ENCODE results near the gene PBX1. TPM values are rescaled to one million over a fixed set of nuclear protein-coding genes. Genes with fewer than 3 reads are reported as not detected.

Gene PBX1
- total and polyA plus RNA-seq, 10 of the 15 experiments (the other 5 are each of a cell fraction or from before 2014, with no cell fraction given) = 0.05 to 0.28 (median 0.11) TPM; not detected in 5

- intact Hi-C loops (cut with micrococcal nuclease; ENCODE audit: unreplicated experiment) (no loop called here), in situ Hi-C loops (cut with MboI) (no loop called here)
- Histone ChIP-seq H3K36me3 (ENCODE audit: control insufficient read depth in 2 of 2, insufficient read depth in 2 of 2, low read length in 1 of 2) (no peaks in the 10 kb centered on the region), H3K4me3 (no peak overlapping the region), H4K20me1 (ENCODE audit: control insufficient read depth, insufficient read depth) (no peaks in the 10 kb centered on the region), H3K27ac (ENCODE audit: control insufficient read depth, insufficient read depth) (no peak overlapping the region), H3K4me1 (ENCODE audit: control insufficient read depth, insufficient read depth, low read length) (no peaks in the 10 kb centered on the region), H3K79me2 (ENCODE audit: control insufficient read depth, insufficient read depth, low read length) (no peaks in the 10 kb centered on the region), H3K4me2 (ENCODE audit: control insufficient read depth, insufficient read depth) (no peak overlapping the region), H3K27me3 (replicated peaks in 1 of 2; ENCODE audit: control insufficient read depth in 2 of 2, insufficient read depth in 2 of 2, low read length in 1 of 2) (no peaks in the 10 kb centered on the region), H3K9me3 (replicated peaks; ENCODE audit: control insufficient read depth, insufficient read depth, low read length) (no peaks in the 10 kb centered on the region), H2AFZ (ENCODE audit: control insufficient read depth, low read depth, low read length) (no peak overlapping the region), H3K9ac (ENCODE audit: control insufficient read depth, insufficient read depth, low read length) (no peak overlapping the region)
- ChIA-PET SMC1A (ENCODE audit: uncharacterized antibody, unreplicated experiment) (no interaction called here), RAD21 (ENCODE audit: unreplicated experiment) (no interaction called here), POLR2A (no interaction called here), CTCF (interaction anchor here (0.6 kb wide), 1 partner anchor 307 kb away, joined by 3 read pairs; no protein-coding TSS in a partner anchor)
- FAIRE-seq = no peak
- TF ChIP-seq CREB1 (IDR thresholded peaks at IDR 0.05; ENCODE audit: low read depth) = no peak
- TF ChIP-seq LARP7 (IDR thresholded peaks at IDR 0.05) = no peak
- no peak for TF ChIP-seq FOS (IDR thresholded peaks at IDR 0.05; ENCODE audit: borderline replicate concordance, extremely low read depth, insufficient read length)
- no peak for TF ChIP-seq MXI1 (IDR thresholded peaks at IDR 0.05; ENCODE audit: low read depth, low read length)
- no peak for TF ChIP-seq SUPT20H (IDR thresholded peaks at IDR 0.05; ENCODE audit: borderline replicate concordance, control insufficient read depth, low read depth, low read length)
- no peak for TF ChIP-seq ZSCAN29 (IDR thresholded peaks at IDR 0.05)
- no peak for TF ChIP-seq E2F8 (IDR thresholded peaks at IDR 0.05; ENCODE audit: low read depth, partially characterized antibody)
- TF ChIP-seq POU2F2 (IDR thresholded peaks at IDR 0.05; ENCODE audit: borderline replicate concordance, low read depth, low read length) = no peak
- TF ChIP-seq SUZ12 (IDR thresholded peaks at IDR 0.05; ENCODE audit: unreplicated experiment) = no peak
- no peak for TF ChIP-seq GATAD2B (conservative IDR thresholded peaks at IDR 0.05; ENCODE audit: low read depth)
- no peak for TF ChIP-seq CHD4 (IDR thresholded peaks at IDR 0.05)
- no peak for TF ChIP-seq YBX1 (IDR thresholded peaks at IDR 0.05)
- no peak for TF ChIP-seq USF2 (IDR thresholded peaks at IDR 0.05; ENCODE audit: borderline replicate concordance, low read depth, low read length)
- no peak for TF ChIP-seq NR2C1 (IDR thresholded peaks at IDR 0.05)
- no peak for TF ChIP-seq SIX5 (IDR thresholded peaks at IDR 0.05; ENCODE audit: low read depth, low read length, severe bottlenecking)
- TF ChIP-seq MYC (IDR thresholded peaks at IDR 0.05; ENCODE audit: insufficient read depth, insufficient read length, insufficient replicate concordance, low read length, severe bottlenecking) = no peak
- no peak for TF ChIP-seq POLR2A (IDR thresholded peaks at IDR 0.05; ENCODE audit: low read depth, low read length)
- TF ChIP-seq PRDM15 (CRISPR knock-in tag; IDR thresholded peaks at IDR 0.05) = no peak
- DNase-seq (ENCODE audit: low read depth, low spot score) = no peak
- no peak for ATAC-seq
- BruUV-seq (replicated peaks) = no TSS peak
- 19% methylated on average over 12 of the region's 12 CpGs for whole genome bisulfite sequencing (ENCODE audit: insufficient coverage, insufficient replicate concordance, low lambda C conversion rate, missing lambda C conversion rate)
Observed at GRCh38 chr1:164876398-164877116, 317.6 kb downstream of the PBX1 start.
